Stimulated activated CD4-positive, alpha-beta T cell treated with anti-CD3 and anti-CD28 coated beads, Interleukin-2, amount 100 ng/mL, for 24 hours (primary cell): Measurements from ENCODE around the gene VCAM1.
"Not testable (repeated sequence)": the region's sequence is repeated elsewhere in the genome, so short reads cannot be mapped to it uniquely, and the experiment has no call there.

Experiments used
- DNase-seq, 2 donors: peaks; one replicate each; pipeline ENCODE4 v3.0.0-alpha.2; 2020

Gene VCAM1

DNA sequence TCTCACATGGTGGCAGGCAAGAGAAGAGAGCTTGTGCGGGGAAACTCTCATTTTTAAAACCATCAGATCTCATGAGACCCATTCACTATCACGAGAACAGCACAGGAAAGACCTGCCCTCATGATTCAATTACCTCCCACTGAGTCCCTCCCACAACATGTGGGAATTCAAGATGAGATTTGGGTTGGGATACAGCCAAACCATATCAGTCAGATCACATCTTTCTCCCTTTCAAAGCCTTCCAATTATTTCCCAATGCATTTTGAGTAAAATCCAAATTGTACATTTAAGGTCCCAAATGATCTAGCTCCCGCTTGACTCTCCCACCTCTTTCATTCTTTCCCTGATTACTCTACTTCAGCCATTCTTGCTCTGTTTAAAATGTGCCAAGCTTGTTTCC lies 62.2 kb downstream of the VCAM1 start:
- not testable (repeated sequence) for DNase-seq

DNA sequence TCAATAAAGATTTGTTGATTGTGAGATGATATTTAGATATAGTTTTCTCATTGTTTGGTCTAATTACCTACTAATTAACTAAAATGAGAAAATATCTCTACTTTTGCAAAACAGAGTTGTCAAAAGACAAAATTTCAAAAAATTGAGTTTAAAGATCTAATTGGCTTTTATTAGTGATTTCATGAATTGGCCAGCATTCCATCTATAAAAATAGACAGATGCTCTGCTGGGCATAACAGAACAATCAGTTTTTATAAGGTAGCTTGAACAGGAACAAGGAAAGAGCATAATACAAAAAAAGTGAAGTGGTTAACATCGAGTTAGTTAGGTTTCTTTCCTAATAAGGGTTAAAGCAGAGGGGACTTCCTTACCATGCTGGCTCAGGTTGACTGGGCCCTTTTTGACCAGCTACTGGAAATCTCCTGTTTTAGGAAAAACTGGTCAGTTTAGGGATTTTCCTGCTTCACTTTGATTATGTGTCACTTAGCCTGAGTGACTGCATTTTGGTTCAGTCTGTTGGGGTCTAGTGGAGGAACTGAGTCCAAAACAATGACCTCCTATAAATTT lies 63.0 kb downstream of the VCAM1 start:
- DNase-seq = no peak

DNA sequence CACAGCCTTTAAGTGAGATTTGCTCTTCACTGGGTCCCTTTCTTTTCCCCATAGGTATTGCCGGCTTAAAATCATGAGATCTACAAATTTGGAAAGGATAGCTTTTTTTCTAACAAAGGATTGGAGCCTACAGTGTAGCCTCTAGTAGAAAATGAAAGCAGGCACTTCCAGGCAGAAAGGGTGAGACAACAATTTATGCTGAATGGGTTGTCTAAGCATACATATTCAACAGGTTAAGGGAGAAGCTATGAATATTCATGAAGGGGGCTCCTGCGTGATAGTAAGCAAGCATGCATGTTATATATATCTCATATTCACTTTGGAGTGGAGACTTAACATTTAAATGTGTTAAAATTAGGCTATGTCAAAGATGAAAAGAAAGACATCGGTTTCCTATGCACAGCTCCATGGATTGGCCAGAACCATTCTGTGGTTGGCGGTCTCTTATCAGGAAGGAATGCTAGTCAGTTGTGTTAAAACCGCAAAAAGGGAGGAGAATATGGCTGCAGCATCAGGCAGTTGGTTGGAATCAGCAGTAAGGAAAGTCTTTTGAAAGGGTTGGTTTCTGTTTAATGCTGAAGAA lies 66.0 kb downstream of the VCAM1 start:
- no peak for DNase-seq

DNA sequence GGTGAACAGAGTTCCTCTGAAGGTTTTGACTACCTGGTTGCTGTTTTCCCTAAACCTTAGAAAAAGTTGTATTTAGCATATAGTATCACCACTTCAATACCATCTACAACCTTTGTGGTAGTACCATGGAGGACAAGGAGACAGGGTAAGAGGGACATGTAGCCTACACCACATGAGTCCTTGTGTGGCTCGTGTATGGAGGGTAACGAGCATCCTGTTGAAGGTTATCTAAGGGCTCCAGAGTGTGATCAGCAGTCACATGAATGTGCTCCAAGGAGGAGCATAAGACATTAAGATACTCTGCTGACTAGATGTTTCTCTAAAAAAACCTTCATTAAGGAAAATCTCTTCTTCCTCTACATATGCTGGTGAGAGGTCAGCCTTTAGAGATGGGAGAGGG lies 67.3 kb downstream of the VCAM1 start:
- DNase-seq = no peak
